ENCODE measurements around the gene CAMTA1.

CAMTA1 gene

GRCh38 chr1:7302873-7303272, 517.6 kb downstream of the CAMTA1 start:
- no peaks in the 10 kb centered on the region for H3K4me1 Mint-ChIP-seq
- no peaks in the 10 kb centered on the region for H3K36me3 Mint-ChIP-seq
- H3K9me3 Mint-ChIP-seq, result no peaks in the 10 kb centered on the region
- H3K4me3 Mint-ChIP-seq, result no peak overlapping the region
- DNase-seq (ENCODE audit: low spot score in 2 of 2) (no peak), ATAC-seq (no peak)
- no peak overlapping the region for H3K27ac Mint-ChIP-seq

GRCh38 chr1:7303554-7304317, 518.5 kb downstream of the CAMTA1 start:
- ATAC-seq, result no peak
- peak in 1 of 2 donors; percentile 10 for DNase-seq (ENCODE audit: low spot score in 2 of 2)

GRCh38 chr1:7313081-7313546, 527.9 kb downstream of the CAMTA1 start:
- H3K27ac Mint-ChIP-seq, result no peak overlapping the region
- no peak for DNase-seq (ENCODE audit: low spot score in 2 of 2)

More at GRCh38 chr1:7303554-7304317, 518.5 kb downstream of the CAMTA1 start:
- Mint-ChIP-seq H3K4me3 (no peak overlapping the region), H3K36me3 (no peaks in the 10 kb centered on the region), H3K4me1 (no peaks in the 10 kb centered on the region), H3K27ac (no peak overlapping the region), H3K9me3 (no peaks in the 10 kb centered on the region)

GRCh38 chr1:7313826-7314225, 528.6 kb downstream of the CAMTA1 start:
- no peak overlapping the region for H3K4me3 Mint-ChIP-seq
- no peak overlapping the region for H3K27ac Mint-ChIP-seq
- H3K9me3 Mint-ChIP-seq, result peaks cover 8% of the 10 kb centered on the region
- ATAC-seq (no peak), DNase-seq (ENCODE audit: low spot score in 2 of 2) (no peak)
- no peaks in the 10 kb centered on the region for H3K36me3 Mint-ChIP-seq
- peaks cover 5% of the 10 kb centered on the region for H3K4me1 Mint-ChIP-seq

More at GRCh38 chr1:7313081-7313546, 527.9 kb downstream of the CAMTA1 start:
- no peaks in the 10 kb centered on the region for H3K36me3 Mint-ChIP-seq
- no peak overlapping the region for H3K4me3 Mint-ChIP-seq
- H3K4me1 Mint-ChIP-seq, result peaks cover 5% of the 10 kb centered on the region
- peaks cover 8% of the 10 kb centered on the region for H3K9me3 Mint-ChIP-seq
- ATAC-seq, result no peak

- DNase-seq (ENCODE audit: low spot score in 2 of 2) (peak in 1 of 2 donors; percentile 10), ATAC-seq (no peak)
- peaks cover 5% of the 10 kb centered on the region for H3K9me3 Mint-ChIP-seq
- H3K4me3 Mint-ChIP-seq, result no peak overlapping the region
- no peak overlapping the region for H3K27ac Mint-ChIP-seq
- H3K36me3 Mint-ChIP-seq, result no peaks in the 10 kb centered on the region
- H3K4me1 Mint-ChIP-seq, result peaks cover 5% of the 10 kb centered on the region
These were observed 530.1 kb downstream of the CAMTA1 start for GRCh38 chr1:7315316-7315715.

- no peaks in the 10 kb centered on the region for H3K36me3 Mint-ChIP-seq
- peaks cover 5% of the 10 kb centered on the region for H3K9me3 Mint-ChIP-seq
- ATAC-seq (no peak), DNase-seq (ENCODE audit: low spot score in 2 of 2) (no peak)
- H3K4me3 Mint-ChIP-seq, result no peak overlapping the region
- no peak overlapping the region for H3K27ac Mint-ChIP-seq
- H3K4me1 Mint-ChIP-seq, result peaks cover 5% of the 10 kb centered on the region
These were observed 530.7 kb downstream of the CAMTA1 start for GRCh38 chr1:7315946-7316345.

- H3K9me3 Mint-ChIP-seq, result peaks cover 5% of the 10 kb centered on the region
- peaks cover 5% of the 10 kb centered on the region for H3K4me1 Mint-ChIP-seq
- H3K4me3 Mint-ChIP-seq, result no peak overlapping the region
- no peak for ATAC-seq
- no peaks in the 10 kb centered on the region for H3K36me3 Mint-ChIP-seq
- DNase-seq (ENCODE audit: low spot score in 2 of 2), result peak in 1 of 2 donors; percentile 3
- H3K27ac Mint-ChIP-seq, result no peak overlapping the region
These were observed 532.6 kb downstream of the CAMTA1 start for GRCh38 chr1:7317888-7318287.

GRCh38 chr1:7319196-7319595, 533.9 kb downstream of the CAMTA1 start:
- Mint-ChIP-seq H3K36me3 (no peaks in the 10 kb centered on the region), H3K4me1 (peaks cover 5% of the 10 kb centered on the region), H3K27ac (no peak overlapping the region), H3K4me3 (no peak overlapping the region), H3K9me3 (peaks cover 2% of the 10 kb centered on the region)
- DNase-seq (ENCODE audit: low spot score in 2 of 2), result peak in 1 of 2 donors; percentile 15
- no peak for ATAC-seq

GRCh38 chr1:7320661-7321060, 535.4 kb downstream of the CAMTA1 start:
- Mint-ChIP-seq H3K27ac (no peak overlapping the region), H3K4me1 (peaks cover 5% of the 10 kb centered on the region), H3K9me3 (peaks cover 2% of the 10 kb centered on the region), H3K4me3 (no peak overlapping the region), H3K36me3 (no peaks in the 10 kb centered on the region)
- DNase-seq (ENCODE audit: low spot score in 2 of 2), result no peak
- ATAC-seq, result no peak

- DNase-seq (ENCODE audit: low spot score in 2 of 2), result peak in 1 of 2 donors; percentile 8
- peaks cover 3% of the 10 kb centered on the region for H3K9me3 Mint-ChIP-seq
- no peaks in the 10 kb centered on the region for H3K4me1 Mint-ChIP-seq
- H3K27ac Mint-ChIP-seq, result no peak overlapping the region
- H3K36me3 Mint-ChIP-seq, result no peaks in the 10 kb centered on the region
- H3K4me3 Mint-ChIP-seq, result no peak overlapping the region
- ATAC-seq, result no peak
These were observed 537.1 kb downstream of the CAMTA1 start for GRCh38 chr1:7322283-7322785.

GRCh38 chr1:7322912-7323311, 537.7 kb downstream of the CAMTA1 start:
- Mint-ChIP-seq H3K36me3 (no peaks in the 10 kb centered on the region), H3K4me1 (no peaks in the 10 kb centered on the region), H3K4me3 (no peak overlapping the region), H3K27ac (no peak overlapping the region), H3K9me3 (peaks cover 8% of the 10 kb centered on the region)
- ATAC-seq, result no peak
- no peak for DNase-seq (ENCODE audit: low spot score in 2 of 2)

GRCh38 chr1:7325254-7325653, 540.0 kb downstream of the CAMTA1 start:
- H3K27ac Mint-ChIP-seq, result no peak overlapping the region

GRCh38 chr1:7326366-7326765, 541.1 kb downstream of the CAMTA1 start:
- no peak for ATAC-seq
- DNase-seq (ENCODE audit: low spot score in 2 of 2), result no peak
- Mint-ChIP-seq H3K4me1 (no peaks in the 10 kb centered on the region), H3K36me3 (no peaks in the 10 kb centered on the region), H3K9me3 (peaks cover 8% of the 10 kb centered on the region), H3K27ac (no peak overlapping the region), H3K4me3 (no peak overlapping the region)

More at GRCh38 chr1:7325254-7325653, 540.0 kb downstream of the CAMTA1 start:
- no peaks in the 10 kb centered on the region for H3K4me1 Mint-ChIP-seq
- ATAC-seq (no peak), DNase-seq (ENCODE audit: low spot score in 2 of 2) (no peak)
- peaks cover 8% of the 10 kb centered on the region for H3K9me3 Mint-ChIP-seq
- no peaks in the 10 kb centered on the region for H3K36me3 Mint-ChIP-seq
- H3K4me3 Mint-ChIP-seq, result no peak overlapping the region

- Mint-ChIP-seq H3K9me3 (peaks cover 8% of the 10 kb centered on the region), H3K4me1 (no peaks in the 10 kb centered on the region), H3K4me3 (no peak overlapping the region), H3K27ac (no peak overlapping the region), H3K36me3 (no peaks in the 10 kb centered on the region)
- DNase-seq (ENCODE audit: low spot score in 2 of 2) (no peak), ATAC-seq (no peak)
These were observed 542.6 kb downstream of the CAMTA1 start for GRCh38 chr1:7327849-7328248.

- Mint-ChIP-seq H3K9me3 (peaks cover 8% of the 10 kb centered on the region), H3K4me1 (no peaks in the 10 kb centered on the region), H3K4me3 (no peak overlapping the region), H3K36me3 (no peaks in the 10 kb centered on the region), H3K27ac (no peak overlapping the region)
- no peak for ATAC-seq
- no peak for DNase-seq (ENCODE audit: low spot score in 2 of 2)
These were observed 544.8 kb downstream of the CAMTA1 start for GRCh38 chr1:7329868-7330615.
